IMR-90 (cell line): ENCODE data around the gene NAA60. TPM values are rescaled to one million over a fixed set of nuclear protein-coding genes. Genes with fewer than 3 reads are reported as not detected.
"Not testable (repeated sequence)": the region's sequence is repeated elsewhere in the genome, so short reads cannot be mapped to it uniquely, and the experiment has no call there.

ENCODE experiments used
- ATAC-seq: fragments of 200-7000 bp; cut with Tn5 transposase; 2 replicates; pipeline ENCODE4 v1.9.1; 2020; ENCODE audit warnings: low read depth, mild to moderate bottlenecking, moderate library complexity
- BruUV-seq: library from RNA; stranded (reverse); fragments of 400-500 nt; replicated peaks from 2 replicates; lab custom pipeline; 2021; lab: Mats Ljungman, UMichigan
- CTCF ChIA-PET: fragments of 300-600 bp; formaldehyde crosslinking; extraction: SDS; loops from one replicate; lab custom pipeline; 2021; ENCODE audit warnings: antibody characterized with exemption; lab: Yijun Ruan, JAX
- POLR2A ChIA-PET: fragments of 300-600 bp; sonication (Branson Sonifier 250); formaldehyde crosslinking; loops from one replicate; lab custom pipeline; 2022; ENCODE audit warnings: antibody characterized with exemption; ENCODE audit not compliant: unreplicated experiment; lab: Charles Lee
- DNase-seq: peaks from one replicate; pipeline ENCODE4 v3.0.0; 2013
- H2AFZ ChIP-seq: replicated peaks from 2 replicates; pipeline ENCODE3; 2013; ENCODE audit warnings: low read length, mild to moderate bottlenecking; ENCODE audit not compliant: poor library complexity
- H2AK5ac ChIP-seq: 2 replicates; pipeline ENCODE4 v1.6.1; 2013; ENCODE audit warnings: low read depth, low read length, inconsistent platforms
- H2AK9ac ChIP-seq: replicated peaks from 2 replicates; pipeline ENCODE3; 2013; ENCODE audit warnings: mild to moderate bottlenecking, low read depth, low read length, moderate library complexity; ENCODE audit not compliant: poor library complexity
- H2BK120ac ChIP-seq: 2 replicates; pipeline ENCODE4 v1.6.1; 2013; ENCODE audit warnings: low read depth, low read length, inconsistent platforms
- H2BK15ac ChIP-seq: 3 replicates; pipeline ENCODE4 v1.6.1; 2013; ENCODE audit warnings: low read depth, low read length, inconsistent platforms
- H2BK20ac ChIP-seq: 2 replicates; pipeline ENCODE4 v1.6.1; 2013; ENCODE audit warnings: low read depth, mild to moderate bottlenecking, inconsistent platforms, low read length, moderate library complexity
- H2BK5ac ChIP-seq: 2 replicates; pipeline ENCODE4 v1.6.1; 2013; ENCODE audit warnings: mild to moderate bottlenecking, low read depth, low read length, inconsistent platforms; ENCODE audit not compliant: poor library complexity, severe bottlenecking
- H3K14ac ChIP-seq: replicated peaks from 2 replicates; pipeline ENCODE4 v1.6.1; 2013; ENCODE audit warnings: low read depth, low read length, inconsistent platforms
- H3K18ac ChIP-seq: 2 replicates; pipeline ENCODE4 v1.6.1; 2013; ENCODE audit warnings: low read depth, low read length, control low read depth
- H3K23ac ChIP-seq: 2 replicates; pipeline ENCODE4 v1.6.1; 2013; ENCODE audit warnings: low read depth, low read length, inconsistent platforms
- H3K27ac ChIP-seq: 2 replicates; pipeline ENCODE4 v1.5.1; 2013; ENCODE audit warnings: mild to moderate bottlenecking, control low read depth, low read length; ENCODE audit not compliant: insufficient read depth
- H3K27me3 ChIP-seq: 2 replicates; pipeline ENCODE4 v1.6.1; 2013; ENCODE audit warnings: low read length; ENCODE audit not compliant: control insufficient read depth, insufficient read depth
- H3K36me3 ChIP-seq: 2 replicates; pipeline ENCODE4 v1.6.1; 2013; ENCODE audit warnings: low read length, mixed read lengths; ENCODE audit not compliant: control insufficient read depth, insufficient read depth
- H3K4ac ChIP-seq: 2 replicates; pipeline ENCODE4 v1.6.1; 2013; ENCODE audit warnings: low read depth, low read length, inconsistent platforms
- H3K4me1 ChIP-seq: 2 replicates; pipeline ENCODE4 v1.6.1; 2013; ENCODE audit warnings: low read length, mixed read lengths; ENCODE audit not compliant: control insufficient read depth, insufficient read depth
- H3K4me2 ChIP-seq: 2 replicates; pipeline ENCODE4 v1.6.1; 2013; ENCODE audit warnings: low read depth, mild to moderate bottlenecking, control low read depth, low read length, moderate library complexity
- H3K4me3 ChIP-seq: 2 replicates; pipeline ENCODE4 v1.5.1; 2013; ENCODE audit warnings: low read depth, mild to moderate bottlenecking, control low read depth, low read length, moderate library complexity; ENCODE audit not compliant: insufficient read depth
- H3K56ac ChIP-seq: 2 replicates; pipeline ENCODE4 v1.6.1; 2013; ENCODE audit warnings: low read length, inconsistent platforms; ENCODE audit not compliant: insufficient read depth; ENCODE audit errors: extremely low read depth
- H3K79me1 ChIP-seq, 2 experiments: 2 replicates each; pipeline ENCODE4 v1.6.1; 2013; ENCODE audit warnings: low read length in 2 of 2, inconsistent platforms in 1 of 2, low read depth in 1 of 2
- H3K9ac ChIP-seq: 2 replicates; pipeline ENCODE4 v1.6.1; 2013; ENCODE audit warnings: low read depth, low read length, control low read depth
- H3K9me1 ChIP-seq: 2 replicates; pipeline ENCODE4 v1.6.1; 2013; ENCODE audit warnings: low read length, inconsistent platforms; ENCODE audit not compliant: insufficient read depth
- H3K9me3 ChIP-seq: 2 replicates; pipeline ENCODE4 v1.6.1; 2013; ENCODE audit warnings: low read length; ENCODE audit not compliant: control insufficient read depth, insufficient read depth
- H4K20me1 ChIP-seq: 2 replicates; pipeline ENCODE4 v1.6.1; 2013; ENCODE audit warnings: low read length, inconsistent platforms; ENCODE audit not compliant: insufficient read depth
- H4K5ac ChIP-seq: 2 replicates; pipeline ENCODE4 v1.6.1; 2013; ENCODE audit warnings: mild to moderate bottlenecking, low read depth, low read length, control low read depth
- H4K8ac ChIP-seq, 2 experiments: 2 replicates each; pipeline ENCODE4 v1.6.1; 2013; ENCODE audit warnings: low read depth in 2 of 2, low read length in 2 of 2, control low read depth in 1 of 2, inconsistent platforms in 1 of 2
- H4K91ac ChIP-seq: 2 replicates; pipeline ENCODE4 v1.6.1; 2013; ENCODE audit warnings: low read depth, low read length, inconsistent platforms; ENCODE audit not compliant: insufficient read depth
- CEBPB ChIP-seq: IDR thresholded peaks from 2 replicates; pipeline ENCODE4 v1.6.1; 2012; ENCODE audit warnings: low read depth, low read length, improper control_type of control experiment
- FOS ChIP-seq: fragments of 150-350 bp; IDR thresholded peaks from 2 replicates; pipeline ENCODE4 v1.6.1; 2016; ENCODE audit warnings: low read depth, low read length
- MXI1 ChIP-seq: IDR thresholded peaks from 2 replicates; pipeline ENCODE4 v1.6.1; 2012; ENCODE audit warnings: low read depth, mild to moderate bottlenecking, low read length, moderate library complexity, borderline replicate concordance
- NFE2L2 ChIP-seq: fragments of 150-350 bp; IDR thresholded peaks from 2 replicates; pipeline ENCODE4 v1.6.1; 2016; ENCODE audit warnings: low read depth, mild to moderate bottlenecking, low read length
- RFX5 ChIP-seq: IDR thresholded peaks from 2 replicates; pipeline ENCODE4 v1.8.0; 2012; ENCODE audit warnings: low read depth, mild to moderate bottlenecking, low read length, moderate library complexity
- WGBS, 2 experiments: methylation state at CpG; one replicate each; pipeline versions ENCODE4 v1.1.5 to v1.1.7; 2013; ENCODE audit warnings: missing lambda C conversion rate in 2 of 2; ENCODE audit not compliant: insufficient read length in 1 of 2; ENCODE audit errors: extremely low coverage in 2 of 2; 5-methylcytosine and 5-hydroxymethylcytosine counted together
- dilution Hi-C: fragments of 300-500 bp; cut with HindIII; formaldehyde crosslinking; loops from one replicate; pipeline ENCODE4 v1.14.3; 2018; ENCODE audit warnings: low sequenced_read_pairs; ENCODE audit not compliant: unreplicated experiment
- in situ Hi-C: fragments of 300-500 bp; cut with MboI; formaldehyde crosslinking; loops from 3 replicates; pipeline ENCODE4 v1.14.3; 2019; ENCODE audit warnings: low sequenced_read_pairs, inconsistent platforms, mixed read lengths
- intact Hi-C: fragments of 100-400 bp; cut with micrococcal nuclease; formaldehyde crosslinking; loops from 2 replicates; pipeline ENCODE4 v1.10.0; 2022
- polyA plus RNA-seq, 3 experiments: library from polyadenylated mRNA; depleted of rRNA; stranded (reverse); fragments of >200 nt; gene quantifications; 2 replicates each; pipeline ENCODE4 v1.2.3, GENCODE V29; 2012; ENCODE audit warnings: low replicate concordance in 1 of 3
- total RNA-seq: library from RNA; depleted of rRNA; stranded (reverse); fragments of >200 nt; gene quantifications from 2 replicates; pipeline ENCODE4 v1.2.3, GENCODE V29; 2012

NAA60 gene
- total and polyA plus RNA-seq, 2 of the 4 experiments (the other 2 are of a cell fraction) = 7.5 to 18.0 TPM

DNA sequence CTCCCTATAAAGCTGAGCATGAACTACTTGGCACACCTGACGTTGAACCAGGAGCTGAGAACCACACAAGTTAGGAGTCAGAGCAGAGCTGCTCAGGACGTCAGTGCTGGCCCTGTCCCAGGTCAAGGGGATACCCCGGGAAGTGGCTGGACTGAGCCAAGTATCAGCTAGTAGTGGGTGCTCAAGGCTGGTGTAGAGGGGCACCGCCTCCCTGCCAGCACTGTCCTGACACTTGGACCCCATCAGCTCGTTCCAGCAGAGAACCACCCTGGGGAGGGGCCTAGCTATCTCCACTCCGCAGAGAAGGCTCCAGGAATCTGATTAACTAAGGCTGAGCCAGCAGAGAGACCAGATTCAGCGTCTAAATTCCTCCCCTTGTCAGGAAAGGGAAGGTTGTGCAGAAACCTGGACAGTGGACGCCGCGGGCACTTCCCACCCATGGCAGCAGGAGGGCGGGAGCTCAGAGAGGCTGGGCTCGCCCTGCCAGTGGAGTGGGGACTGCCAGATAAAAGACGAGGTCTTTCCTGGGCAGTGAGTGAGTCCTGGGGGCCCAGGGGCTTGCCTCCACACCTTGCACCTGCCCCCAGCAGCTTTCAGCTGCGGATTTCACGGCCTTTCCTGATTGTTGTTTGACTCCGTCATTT, 30.8 kb downstream of the NAA60 start:
- ATAC-seq (no peak), DNase-seq (no peak)
- BruUV-seq = no TSS peak
- no peak overlapping the region for H2BK15ac ChIP-seq
- TF ChIP-seq CEBPB (no peak), RFX5 (no peak), MXI1 (no peak), FOS (no peak), NFE2L2 (no peak)
- no peak overlapping the region for H3K23ac ChIP-seq
- H3K9me1 ChIP-seq = peaks cover 10% of the 10 kb centered on the region
- H3K4ac ChIP-seq = no peak overlapping the region
- ChIA-PET POLR2A (interaction anchor here (0.8 kb wide), 1 partner anchor 30 kb away, joined by 3 read pairs; the partner anchor contains the start of genes NAA60 and ZNF597), CTCF (no interaction called here)
- in situ Hi-C loops = no loop called here
- no peaks in the 10 kb centered on the region for H3K9me3 ChIP-seq
- no peak overlapping the region for H3K27ac ChIP-seq
- H3K56ac ChIP-seq = no peak overlapping the region
- H3K18ac ChIP-seq = no peak overlapping the region
- no peaks in the 10 kb centered on the region for H3K4me1 ChIP-seq
- no peak overlapping the region for H2BK120ac ChIP-seq
- intact Hi-C loops = no loop called here
- no peak overlapping the region for H4K8ac ChIP-seq
- WGBS, 2 experiments = 96% methylated on average over 7 of the region's 16 CpGs; no CpG with 5 or more reads in 1 of the 2 experiments
- H3K79me1 ChIP-seq = peaks cover 6 to 75% of the 10 kb centered on the region in 2 experiments
- no peak overlapping the region for H2AFZ ChIP-seq
- no peak overlapping the region for H3K14ac ChIP-seq
- H3K4me3 ChIP-seq = no peak overlapping the region
- peaks cover 78% of the 10 kb centered on the region for H4K20me1 ChIP-seq
- no peak overlapping the region for H2AK5ac ChIP-seq
- H3K9ac ChIP-seq = no peak overlapping the region
- H2AK9ac ChIP-seq = no peak overlapping the region
- H2BK5ac ChIP-seq = no peak overlapping the region
- H2BK20ac ChIP-seq = no peak overlapping the region
- dilution Hi-C loops = no loop called here
- no peak overlapping the region for H4K5ac ChIP-seq
- H3K4me2 ChIP-seq = no peak overlapping the region
- H4K91ac ChIP-seq = no peak overlapping the region
- no peaks in the 10 kb centered on the region for H3K27me3 ChIP-seq
- H3K36me3 ChIP-seq = peaks cover 8% of the 10 kb centered on the region; the same call in 1 of the 2 replicates

DNA sequence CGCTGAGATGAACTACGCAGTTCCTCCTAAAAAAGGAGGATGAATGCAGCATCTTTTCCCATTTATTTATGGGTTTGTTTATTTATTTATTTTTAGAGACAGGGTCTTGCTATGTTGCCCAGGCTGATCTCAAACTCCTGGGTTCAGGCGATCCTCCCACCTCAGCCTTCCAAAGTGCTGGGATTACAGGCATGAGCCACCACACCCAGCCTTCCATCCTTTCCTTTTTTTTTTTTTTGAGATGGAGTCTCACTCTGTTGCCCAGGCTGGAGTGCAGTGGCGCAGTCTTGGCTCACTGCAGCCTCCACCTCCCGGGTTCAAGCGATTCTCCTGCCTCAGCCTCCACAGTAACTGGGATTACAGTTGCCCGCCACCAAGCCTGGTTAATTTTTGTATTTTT, 31.4 kb downstream of the NAA60 start:
- H4K8ac ChIP-seq, H2BK20ac ChIP-seq, H3K9me3 ChIP-seq, H3K4ac ChIP-seq, H3K23ac ChIP-seq, H3K9ac ChIP-seq, H4K5ac ChIP-seq, POLR2A ChIA-PET, H3K4me2 ChIP-seq, intact Hi-C loops, ATAC-seq, in situ Hi-C loops, H2AFZ ChIP-seq, H3K14ac ChIP-seq, H2BK15ac ChIP-seq, BruUV-seq, H3K56ac ChIP-seq, dilution Hi-C loops, H2BK120ac ChIP-seq, H2AK9ac ChIP-seq, DNase-seq, H2BK5ac ChIP-seq, H3K27ac ChIP-seq, H3K4me3 ChIP-seq, CTCF ChIA-PET, H3K4me1 ChIP-seq, H4K91ac ChIP-seq, H2AK5ac ChIP-seq, H3K27me3 ChIP-seq, H3K18ac ChIP-seq: not testable (repeated sequence)
- peaks cover 15% of the 10 kb centered on the region for H3K9me1 ChIP-seq
- H4K20me1 ChIP-seq = peaks cover 78% of the 10 kb centered on the region
- H3K36me3 ChIP-seq = peaks cover 14% of the 10 kb centered on the region
- WGBS, 2 experiments = no CpG with 5 or more reads among the region's 7 CpGs
- peaks cover 12 to 76% of the 10 kb centered on the region in 2 experiments for H3K79me1 ChIP-seq
